Epithelial cell of prostate (primary cell): ENCODE results near the gene MDK.
"Not testable (repeated sequence)": the region's sequence is repeated elsewhere in the genome, so short reads cannot be mapped to it uniquely, and the experiment has no call there.

Experiments
- DNase-seq: peaks from one replicate; pipeline ENCODE4 v3.0.0-alpha.2; 2011; ENCODE audit warnings: low read depth, low spot score
- H3K27ac ChIP-seq: fragments of 450-650 bp; 2 replicates; pipeline ENCODE4 v1.5.1; 2017; ENCODE audit warnings: mild to moderate bottlenecking

Gene MDK

DNA sequence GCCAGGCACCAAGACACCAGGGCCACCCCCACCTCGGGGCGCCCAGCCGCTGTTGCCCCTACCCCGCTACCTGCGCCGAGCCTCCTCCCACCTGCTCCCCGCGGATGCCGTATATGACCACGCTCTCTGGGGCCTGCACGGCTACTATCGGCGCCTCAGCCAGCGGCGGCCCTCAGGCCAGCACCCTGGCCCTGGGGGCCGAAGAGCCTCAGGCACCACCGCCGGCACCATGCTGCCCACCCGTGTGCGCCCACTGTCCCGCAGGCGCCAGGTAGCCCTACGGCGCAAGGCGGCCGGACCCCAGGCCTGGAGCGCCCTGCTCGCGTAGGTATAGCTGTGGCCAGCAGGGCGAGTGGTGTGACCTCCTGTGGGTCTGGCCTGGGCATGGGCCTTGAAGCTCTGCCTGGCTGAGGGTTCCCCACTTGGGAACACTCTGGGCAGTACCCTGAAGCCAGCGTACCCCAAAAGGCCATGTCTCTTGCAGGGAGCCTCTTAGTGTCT is 14.8 kb upstream of the MDK start:
- DNase-seq: no peak
- H3K27ac ChIP-seq: no peak overlapping the region

DNA sequence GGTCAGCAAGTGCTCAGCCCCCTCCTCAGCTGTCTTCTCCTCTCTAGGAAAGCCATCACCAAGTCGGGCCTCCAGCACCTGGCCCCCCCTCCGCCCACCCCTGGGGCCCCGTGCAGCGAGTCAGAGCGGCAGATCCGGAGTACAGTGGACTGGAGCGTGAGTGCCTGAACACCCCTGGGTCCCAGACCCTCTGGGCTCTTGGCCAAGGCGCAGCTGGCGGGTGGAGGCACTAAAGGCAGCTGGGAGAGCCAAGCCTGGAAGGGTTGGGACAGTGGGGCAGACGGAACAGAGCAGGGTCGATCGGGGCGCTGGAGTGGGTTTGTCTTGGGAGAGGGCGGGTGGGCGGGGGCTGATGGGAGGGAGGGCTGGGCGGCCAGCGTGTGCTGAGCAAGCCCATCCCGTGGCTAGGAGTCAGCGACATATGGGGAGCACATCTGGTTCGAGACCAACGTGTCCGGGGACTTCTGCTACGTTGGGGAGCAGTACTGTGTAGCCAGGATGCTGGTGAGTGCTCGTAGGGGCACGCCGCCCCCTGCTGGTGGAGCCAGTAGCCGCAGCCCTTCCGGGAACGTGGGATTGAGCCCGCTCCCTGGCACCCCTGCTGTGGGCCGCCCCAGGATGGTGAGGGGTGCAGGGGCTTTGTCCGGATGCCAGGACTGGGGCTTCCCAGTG is 14.1 kb upstream of the MDK start:
- H3K27ac ChIP-seq: no peak overlapping the region
- DNase-seq: no peak

DNA sequence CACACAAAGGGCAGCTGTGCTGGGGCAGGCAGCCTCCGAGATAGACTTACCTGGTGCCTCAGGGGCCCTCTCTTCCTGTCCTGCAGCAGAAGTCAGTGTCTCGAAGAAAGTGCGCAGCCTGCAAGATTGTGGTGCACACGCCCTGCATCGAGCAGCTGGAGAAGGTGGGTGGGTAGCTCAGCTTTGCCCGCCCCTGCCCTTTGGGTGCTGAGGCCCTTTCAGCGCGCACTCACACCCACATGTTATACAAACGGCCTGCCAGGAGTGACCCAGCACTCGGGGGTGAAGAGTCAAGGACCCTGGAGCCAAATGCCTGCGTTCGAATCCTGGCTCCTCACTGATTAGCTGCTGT is 13.6 kb upstream of the MDK start:
- H3K27ac ChIP-seq: no peak overlapping the region
- DNase-seq: no peak

DNA sequence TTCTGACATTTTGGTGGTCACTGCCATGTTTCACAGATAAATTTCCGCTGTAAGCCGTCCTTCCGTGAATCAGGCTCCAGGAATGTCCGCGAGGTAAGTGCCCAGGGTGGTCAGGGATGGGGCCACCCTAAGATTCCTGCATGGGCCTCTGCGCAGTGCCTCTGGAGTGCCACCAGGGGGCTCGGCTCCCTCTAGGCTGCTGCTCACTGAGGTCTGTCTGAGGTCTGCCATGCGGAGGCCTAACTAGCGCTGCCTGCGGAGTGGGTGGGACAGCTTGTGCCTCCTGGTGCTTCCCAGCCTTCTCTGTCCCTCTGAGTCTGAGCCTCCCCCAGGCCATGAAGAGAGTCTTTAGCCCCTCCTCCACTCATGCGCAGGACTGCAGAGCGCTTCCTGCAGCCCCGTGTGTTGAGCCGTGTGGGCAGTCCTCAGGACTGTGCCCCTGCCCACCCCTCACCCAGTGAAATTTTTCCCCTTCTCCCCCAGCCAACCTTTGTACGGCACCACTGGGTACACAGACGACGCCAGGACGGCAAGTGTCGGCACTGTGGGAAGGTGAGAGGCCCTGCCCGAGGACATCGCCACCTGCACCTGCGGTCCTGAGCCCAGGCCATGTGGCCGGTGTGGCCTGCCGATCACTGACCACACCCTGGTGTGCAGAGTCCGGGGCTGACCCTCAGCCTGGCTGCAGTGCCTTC is 11.9 kb upstream of the MDK start:
- DNase-seq: no peak
- no peak overlapping the region for H3K27ac ChIP-seq

DNA sequence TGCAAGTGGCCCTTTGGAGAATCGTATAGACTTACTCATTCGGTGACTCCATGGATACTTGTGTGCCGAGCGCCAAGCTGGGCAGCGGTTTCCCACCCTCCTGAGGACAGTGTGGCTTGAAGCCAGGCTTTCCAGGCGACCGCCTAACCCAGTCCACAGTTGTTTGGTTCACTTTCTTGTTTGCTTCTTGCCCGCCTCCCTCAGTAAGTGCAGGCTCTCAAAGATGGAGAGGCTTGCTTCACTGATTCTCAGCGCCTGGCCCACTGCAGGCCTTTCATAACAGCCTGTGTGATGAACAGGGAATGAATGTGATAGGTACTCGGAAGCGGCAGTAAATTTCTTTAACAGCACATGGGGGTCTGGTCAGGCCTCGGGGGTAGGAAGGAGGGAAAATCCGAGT is 11.2 kb upstream of the MDK start:
- no peak overlapping the region for H3K27ac ChIP-seq
- no peak for DNase-seq

DNA sequence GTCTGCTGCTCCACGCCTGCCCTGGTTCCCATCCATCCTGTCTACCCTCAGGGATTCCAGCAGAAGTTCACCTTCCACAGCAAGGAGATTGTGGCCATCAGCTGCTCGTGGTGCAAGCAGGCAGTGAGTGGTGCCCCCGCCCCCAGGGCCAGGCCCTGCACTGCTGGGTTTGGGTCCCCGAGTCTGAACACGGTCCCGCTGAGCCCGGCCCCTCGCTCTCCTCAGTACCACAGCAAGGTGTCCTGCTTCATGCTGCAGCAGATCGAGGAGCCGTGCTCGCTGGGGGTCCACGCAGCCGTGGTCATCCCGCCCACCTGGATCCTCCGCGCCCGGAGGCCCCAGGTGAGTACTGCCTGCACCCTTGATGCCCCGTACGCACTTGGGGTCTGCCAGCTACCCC is 10.2 kb upstream of the MDK start:
- not testable (repeated sequence) for H3K27ac ChIP-seq, DNase-seq

DNA sequence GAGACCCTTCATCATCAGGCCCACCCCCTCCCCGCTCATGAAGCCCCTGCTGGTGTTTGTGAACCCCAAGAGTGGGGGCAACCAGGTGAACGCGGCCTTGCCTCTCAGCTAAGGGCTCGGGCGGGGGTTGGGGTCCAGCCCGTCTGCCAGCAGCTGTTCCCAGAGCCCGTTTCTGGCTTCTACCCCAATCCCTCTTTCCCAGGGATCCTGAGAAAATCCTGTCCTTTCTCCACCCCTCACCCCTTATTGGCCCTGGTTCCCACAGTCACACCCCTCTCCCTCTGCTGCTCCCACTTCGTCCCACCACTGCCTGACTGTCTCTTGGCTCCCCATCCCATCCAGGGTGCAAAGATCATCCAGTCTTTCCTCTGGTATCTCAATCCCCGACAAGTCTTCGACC is 9.4 kb upstream of the MDK start:
- H3K27ac ChIP-seq: no peak overlapping the region

DNA sequence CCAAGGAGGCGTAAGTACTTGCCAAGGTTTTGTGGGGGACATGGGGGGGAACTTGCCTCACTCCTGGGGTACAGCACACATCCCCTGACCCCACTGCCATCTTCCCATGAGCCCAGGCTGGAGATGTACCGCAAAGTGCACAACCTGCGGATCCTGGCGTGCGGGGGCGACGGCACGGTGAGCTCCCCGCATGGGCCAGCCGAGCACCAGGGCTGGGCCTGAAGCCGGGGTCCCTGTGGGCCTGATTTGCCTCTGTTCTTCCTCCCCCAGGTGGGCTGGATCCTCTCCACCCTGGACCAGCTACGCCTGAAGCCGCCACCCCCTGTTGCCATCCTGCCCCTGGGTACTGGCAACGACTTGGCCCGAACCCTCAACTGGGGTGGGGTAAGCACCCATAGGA is 9.0 kb upstream of the MDK start:
- not testable (repeated sequence) for H3K27ac ChIP-seq, DNase-seq

More for the DNA sequence above, 9.4 kb upstream of the MDK start:
- no peak for DNase-seq

DNA sequence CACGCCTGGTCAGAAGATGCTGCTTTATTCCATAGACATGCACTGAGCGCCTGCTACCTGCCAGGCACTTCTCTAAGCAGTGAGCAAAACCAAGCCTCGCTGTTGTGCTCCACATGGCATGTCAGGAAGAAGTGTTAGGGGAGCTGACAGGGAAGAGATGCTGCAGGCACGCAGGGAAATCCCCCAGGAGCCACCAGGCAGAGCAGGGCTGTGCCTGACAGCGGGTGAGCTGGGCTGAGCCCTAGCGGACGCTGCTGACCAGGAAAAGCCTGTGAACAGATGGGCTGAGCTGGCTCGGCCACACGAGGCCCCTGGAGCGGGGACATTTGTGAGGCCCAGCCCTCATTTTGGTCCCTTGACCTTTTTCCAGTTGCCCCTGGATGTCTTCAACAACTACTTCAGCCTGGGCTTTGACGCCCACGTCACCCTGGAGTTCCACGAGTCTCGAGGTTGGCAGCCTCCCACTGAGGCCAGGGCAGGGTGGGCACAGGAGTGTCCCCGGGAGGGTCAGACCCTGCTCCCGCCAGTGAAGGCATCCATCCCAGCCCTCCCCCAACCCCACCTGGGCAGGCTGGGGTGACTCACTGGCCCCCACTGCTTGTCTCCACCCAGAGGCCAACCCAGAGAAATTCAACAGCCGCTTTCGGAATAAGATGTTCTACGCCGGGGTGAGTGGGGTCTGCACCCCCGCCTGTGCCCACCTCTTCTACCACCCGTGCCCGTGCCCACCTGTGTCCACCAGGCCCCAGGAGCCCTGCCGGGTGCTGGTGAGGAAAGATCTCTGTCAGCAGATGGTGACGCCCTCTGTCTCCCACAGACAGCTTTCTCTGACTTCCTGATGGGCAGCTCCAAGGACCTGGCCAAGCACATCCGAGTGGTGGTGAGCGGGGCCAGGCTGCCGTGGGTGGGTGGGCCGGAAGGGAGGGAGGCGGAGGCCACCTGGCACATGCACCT is 7.4 kb upstream of the MDK start:
- no peak for DNase-seq
- H3K27ac ChIP-seq: no peak overlapping the region

DNA sequence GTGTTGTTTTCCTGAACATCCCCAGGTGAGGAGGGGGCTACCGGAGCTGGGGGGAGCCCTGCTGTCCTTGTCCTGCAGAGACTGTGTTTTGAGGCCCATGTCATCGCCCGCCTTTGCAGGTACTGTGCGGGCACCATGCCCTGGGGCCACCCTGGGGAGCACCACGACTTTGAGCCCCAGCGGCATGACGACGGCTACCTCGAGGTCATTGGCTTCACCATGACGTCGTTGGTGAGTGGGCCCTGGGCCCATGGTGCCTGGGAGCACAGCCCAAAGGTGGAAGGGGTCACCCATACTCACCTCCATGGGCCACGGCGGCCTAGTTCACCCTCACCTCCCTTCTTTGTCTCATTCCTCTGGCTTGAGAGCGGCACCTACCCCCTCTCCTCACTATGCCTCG is 6.7 kb upstream of the MDK start:
- H3K27ac ChIP-seq: no peak overlapping the region
- DNase-seq: no peak

DNA sequence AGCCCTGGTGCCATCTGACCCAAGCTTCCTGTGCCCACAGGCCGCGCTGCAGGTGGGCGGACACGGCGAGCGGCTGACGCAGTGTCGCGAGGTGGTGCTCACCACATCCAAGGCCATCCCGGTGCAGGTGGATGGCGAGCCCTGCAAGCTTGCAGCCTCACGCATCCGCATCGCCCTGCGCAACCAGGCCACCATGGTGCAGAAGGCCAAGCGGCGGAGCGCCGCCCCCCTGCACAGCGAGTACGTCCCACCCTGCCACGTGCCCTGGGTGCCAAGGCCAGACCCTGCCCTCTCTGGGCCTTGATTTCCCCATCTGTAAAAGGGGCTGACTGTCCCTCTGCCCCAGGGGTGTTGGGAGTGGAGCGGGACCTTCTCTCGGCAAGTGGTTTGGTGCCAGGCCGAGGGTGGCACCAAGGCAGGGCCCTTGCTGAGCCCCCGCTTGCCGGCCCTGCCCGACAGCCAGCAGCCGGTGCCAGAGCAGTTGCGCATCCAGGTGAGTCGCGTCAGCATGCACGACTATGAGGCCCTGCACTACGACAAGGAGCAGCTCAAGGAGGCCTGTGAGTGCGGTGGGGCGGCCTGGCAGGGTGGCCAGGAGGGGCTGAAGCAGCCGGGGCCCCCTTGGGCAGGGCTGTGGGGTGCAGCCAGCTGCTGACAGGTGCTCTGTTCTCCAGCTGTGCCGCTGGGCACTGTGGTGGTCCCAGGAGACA is 5.9 kb upstream of the MDK start:
- no peak for DNase-seq
- no peak overlapping the region for H3K27ac ChIP-seq

DNA sequence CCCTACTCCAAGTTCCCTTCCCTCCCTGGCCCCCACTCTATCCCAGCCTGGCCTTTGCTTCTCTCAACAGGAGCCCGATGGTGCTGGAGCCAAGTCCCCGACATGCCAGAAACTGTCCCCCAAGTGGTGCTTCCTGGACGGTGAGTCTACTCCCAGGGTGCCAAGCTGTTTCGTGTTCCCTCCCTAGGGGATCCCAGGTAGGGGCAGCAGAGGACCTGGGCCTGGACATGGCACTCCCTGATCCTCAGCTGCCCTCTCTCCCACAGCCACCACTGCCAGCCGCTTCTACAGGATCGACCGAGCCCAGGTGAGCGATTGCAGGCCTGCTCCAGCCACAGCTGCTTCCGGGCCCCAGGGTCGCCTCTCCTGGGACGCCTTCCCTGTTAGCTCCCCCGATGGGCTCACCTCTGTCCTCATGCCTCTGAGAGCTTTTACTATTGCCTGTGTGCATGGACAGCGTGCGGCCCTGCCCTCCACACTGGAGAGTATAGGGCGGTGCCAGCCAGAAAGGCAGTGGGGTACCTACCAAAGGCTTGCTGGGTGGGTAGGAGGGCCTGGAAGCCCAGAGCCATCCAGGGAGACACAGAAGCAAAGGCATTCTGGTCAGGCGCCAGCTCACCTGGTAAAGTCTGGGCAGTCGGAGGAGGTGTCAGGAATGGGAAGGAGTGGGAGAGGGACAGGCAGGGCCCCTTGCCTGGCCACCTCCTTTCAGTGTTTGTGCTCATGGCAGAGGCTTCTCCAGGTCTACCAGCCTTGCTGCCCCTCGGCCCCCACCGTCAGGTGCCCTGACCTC is 5.0 kb upstream of the MDK start:
- DNase-seq: no peak
- no peak overlapping the region for H3K27ac ChIP-seq

DNA sequence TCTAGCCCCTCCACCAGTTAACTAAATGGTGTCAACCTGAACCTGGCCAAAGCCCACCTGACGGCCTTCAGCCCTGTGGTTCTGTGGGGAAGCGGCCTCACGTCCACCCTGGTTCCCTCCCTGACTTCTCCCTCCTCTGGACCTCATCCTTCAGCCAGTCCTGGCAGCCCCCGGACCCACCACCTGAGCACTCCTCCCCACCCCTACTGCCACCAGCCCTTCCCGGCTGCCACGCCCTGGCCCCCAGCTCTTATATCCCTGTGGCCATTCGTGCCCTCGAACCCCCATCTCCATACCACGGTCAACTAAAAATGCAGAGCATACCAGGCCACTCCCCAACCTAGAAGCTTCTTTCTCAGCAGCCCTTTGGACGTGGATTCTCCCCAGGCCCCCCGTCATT is 4.2 kb upstream of the MDK start:
- no peak overlapping the region for H3K27ac ChIP-seq
- no peak for DNase-seq

DNA sequence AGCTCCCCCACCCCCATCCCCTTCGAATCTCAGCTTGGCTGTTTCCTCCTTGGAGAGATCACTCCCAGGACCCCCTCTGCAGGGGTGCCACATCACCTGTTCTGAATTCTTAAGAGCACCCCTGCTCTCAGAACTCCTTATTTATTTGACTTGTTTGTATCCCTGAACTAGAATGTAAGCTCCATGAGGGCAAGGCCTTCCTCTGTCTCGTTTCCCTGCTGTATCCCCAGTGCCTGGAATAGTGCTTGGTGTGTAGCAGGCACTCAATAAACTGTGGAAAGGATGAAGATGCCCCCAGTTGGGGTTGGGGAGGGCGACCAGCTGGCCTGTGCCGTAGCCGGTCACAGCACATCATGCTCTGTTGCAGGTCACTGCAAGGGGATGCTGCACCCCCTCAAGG is 3.6 kb upstream of the MDK start:
- H3K27ac ChIP-seq: no peak overlapping the region
- no peak for DNase-seq

DNA sequence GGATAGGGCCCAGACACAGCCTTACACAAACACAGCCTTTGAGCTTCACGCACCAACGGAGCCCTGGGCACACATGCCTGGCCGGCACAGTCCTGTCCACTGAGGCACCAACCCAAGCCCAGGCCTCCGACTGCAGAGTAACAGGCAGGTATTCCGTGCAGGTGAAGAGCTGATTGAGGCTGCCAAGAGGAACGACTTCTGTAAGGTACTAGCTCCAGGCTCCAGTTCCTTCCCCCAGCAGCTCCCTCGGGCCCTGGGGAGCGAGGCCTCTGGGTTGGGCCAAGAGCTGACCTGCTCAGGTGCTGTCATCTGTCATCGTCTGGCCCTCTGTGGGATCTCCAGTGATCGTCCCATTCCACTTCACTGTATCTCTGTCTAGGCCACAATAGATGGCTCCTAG is 3.2 kb upstream of the MDK start:
- DNase-seq: no peak
- H3K27ac ChIP-seq: no peak overlapping the region

DNA sequence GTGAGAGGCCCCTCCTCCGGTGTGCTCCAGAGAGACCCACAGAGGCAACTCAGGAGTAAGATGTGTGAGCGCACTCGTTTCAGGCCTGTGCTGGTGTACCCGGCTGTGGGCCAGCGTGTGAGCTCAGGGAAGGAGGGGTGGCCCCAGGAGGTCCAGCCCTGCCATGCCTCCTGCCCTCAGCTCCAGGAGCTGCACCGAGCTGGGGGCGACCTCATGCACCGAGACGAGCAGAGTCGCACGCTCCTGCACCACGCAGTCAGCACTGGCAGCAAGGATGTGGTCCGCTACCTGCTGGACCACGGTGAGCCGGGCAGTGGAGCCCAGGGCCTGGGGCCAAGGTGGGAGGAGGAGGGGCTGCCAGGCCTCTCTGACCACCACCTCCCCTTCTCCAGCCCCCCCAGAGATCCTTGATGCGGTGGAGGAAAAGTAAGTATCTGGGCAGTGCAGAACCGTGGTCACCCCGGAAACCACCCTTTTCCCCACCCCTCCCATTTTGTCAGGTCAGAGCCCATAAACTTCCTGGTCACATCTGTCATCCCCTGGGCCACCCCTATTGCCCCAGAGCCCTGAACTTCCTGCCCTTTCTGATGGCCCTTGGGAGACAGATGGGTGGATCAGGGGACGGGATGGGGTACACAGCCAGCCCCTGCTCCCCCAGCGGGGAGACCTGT is 2.5 kb upstream of the MDK start:
- H3K27ac ChIP-seq: no peak overlapping the region
- no peak for DNase-seq

DNA sequence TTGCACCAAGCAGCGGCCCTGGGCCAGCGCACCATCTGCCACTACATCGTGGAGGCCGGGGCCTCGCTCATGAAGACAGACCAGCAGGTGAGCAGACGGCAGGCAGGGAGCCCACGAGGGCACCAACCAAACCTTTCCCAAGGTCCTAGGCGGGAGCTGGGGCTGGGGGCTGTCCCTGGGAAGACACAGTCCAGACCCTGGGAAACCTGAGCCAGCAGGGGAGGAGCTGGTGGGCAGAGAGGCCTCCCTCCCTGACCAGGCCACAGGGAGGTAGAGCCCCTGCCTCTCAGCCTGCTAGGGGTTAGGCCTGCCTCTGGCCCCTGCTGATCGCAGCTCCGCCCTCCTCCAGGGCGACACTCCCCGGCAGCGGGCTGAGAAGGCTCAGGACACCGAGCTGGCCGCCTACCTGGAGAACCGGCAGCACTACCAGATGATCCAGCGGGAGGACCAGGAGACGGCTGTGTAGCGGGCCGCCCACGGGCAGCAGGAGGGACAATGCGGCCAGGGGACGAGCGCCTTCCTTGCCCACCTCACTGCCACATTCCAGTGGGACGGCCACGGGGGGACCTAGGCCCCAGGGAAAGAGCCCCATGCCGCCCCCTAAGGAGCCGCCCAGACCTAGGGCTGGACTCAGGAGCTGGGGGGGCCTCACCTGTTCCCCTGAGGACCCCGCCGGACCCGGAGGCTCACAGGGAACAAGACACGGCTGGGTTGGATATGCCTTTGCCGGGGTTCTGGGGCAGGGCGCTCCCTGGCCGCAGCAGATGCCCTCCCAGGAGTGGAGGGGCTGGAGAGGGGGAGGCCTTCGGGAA is 1.8 kb upstream of the MDK start:
- DNase-seq, H3K27ac ChIP-seq: not testable (repeated sequence)

DNA sequence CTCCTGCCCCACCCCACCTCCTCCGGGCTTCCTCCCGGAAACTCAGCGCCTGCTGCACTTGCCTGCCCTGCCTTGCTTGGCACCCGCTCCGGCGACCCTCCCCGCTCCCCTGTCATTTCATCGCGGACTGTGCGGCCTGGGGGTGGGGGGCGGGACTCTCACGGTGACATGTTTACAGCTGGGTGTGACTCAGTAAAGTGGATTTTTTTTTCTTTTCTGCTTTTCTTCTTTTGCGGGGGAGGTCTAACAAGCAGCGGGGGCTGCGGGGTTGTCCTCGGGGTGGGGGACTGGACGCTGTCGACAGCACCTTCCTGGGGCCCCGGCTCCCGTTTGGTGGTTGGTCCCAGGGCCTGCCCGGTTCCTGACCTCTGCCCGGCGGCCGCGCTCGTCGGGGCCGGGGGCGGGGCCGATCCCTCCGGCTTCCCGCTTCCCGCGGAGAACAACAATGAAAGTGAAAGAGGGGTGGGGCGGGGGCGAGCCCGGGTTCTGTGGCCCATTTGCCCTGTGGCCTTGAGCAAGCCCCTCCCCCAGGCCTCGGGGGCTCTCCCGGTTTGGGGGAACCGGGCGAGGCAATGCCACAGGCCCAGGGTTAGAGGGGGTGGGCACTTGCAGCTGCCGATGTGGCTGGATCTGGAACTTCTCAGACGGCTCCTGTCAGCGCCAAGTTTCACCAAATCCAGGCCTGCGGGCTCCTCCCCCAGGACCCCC is 975 bp upstream of the MDK start:
- no peak for DNase-seq
- no peak overlapping the region for H3K27ac ChIP-seq
